Measurements from ENCODE around the gene NDUFA3. TPM values are rescaled to one million over a fixed set of nuclear protein-coding genes. Genes with fewer than 3 reads are reported as not detected.

NDUFA3 gene
- total and polyA plus RNA-seq, 2 of the 13 experiments (the other 11 are each of a cell fraction or from before 2014, with no cell fraction given), result 31.6 to 75.4 TPM

- TF ChIP-seq ZNF512B (CRISPR knock-in tag; IDR thresholded peaks at IDR 0.05; ENCODE audit: borderline replicate concordance), result no peak
- peak; percentile 86 for TF ChIP-seq TBX3 (IDR thresholded peaks at IDR 0.05; ENCODE audit: borderline replicate concordance)
- peak; percentile 93; the same call in 1 of the 2 replicates for TF ChIP-seq ZNF337 (CRISPR knock-in tag; IDR thresholded peaks at IDR 0.05; ENCODE audit: borderline replicate concordance, low read depth)
- peak; percentile 61; the same call in 1 of the 2 replicates for TF ChIP-seq ATF7-NPFF (CRISPR knock-in tag; IDR thresholded peaks at IDR 0.05; ENCODE audit: low read depth)
- no peak for TF ChIP-seq PBX2 (CRISPR knock-in tag; IDR thresholded peaks at IDR 0.05)
- no peak for TF ChIP-seq MED13 (CRISPR knock-in tag; IDR thresholded peaks at IDR 0.05)
- peak; percentile 82 for TF ChIP-seq DMAP1 (CRISPR knock-in tag; IDR thresholded peaks at IDR 0.05)
- no peak for TF ChIP-seq SOX6 (IDR thresholded peaks at IDR 0.05)
- peak; percentile 47; the same call in 1 of the 2 replicates for TF ChIP-seq SOX6 (CRISPR knock-in tag; IDR thresholded peaks at IDR 0.05)
- TF ChIP-seq ZFYVE20 (CRISPR knock-in tag; IDR thresholded peaks at IDR 0.05; ENCODE audit: borderline replicate concordance, low read depth), result no peak
- TF ChIP-seq ZFX (CRISPR knock-in tag; IDR thresholded peaks at IDR 0.05; ENCODE audit: low read depth), result peak; percentile 100
- peak; percentile 41; the same call in 1 of the 2 replicates for TF ChIP-seq BORCS8-MEF2B (CRISPR knock-in tag; IDR thresholded peaks at IDR 0.05)
- peak; percentile 92 for TF ChIP-seq ZNF574 (CRISPR knock-in tag; IDR thresholded peaks at IDR 0.05)
- TF ChIP-seq SAP130 (CRISPR knock-in tag; IDR thresholded peaks at IDR 0.05; ENCODE audit: low read depth), result peak; percentile 97
- TF ChIP-seq ZNF563 (CRISPR knock-in tag; IDR thresholded peaks at IDR 0.05), result peak; percentile 40; the same call in 1 of the 2 replicates
- TF ChIP-seq SKIL (CRISPR knock-in tag; IDR thresholded peaks at IDR 0.05; ENCODE audit: borderline replicate concordance), result no peak
- peak; percentile 66; the same call in 1 of the 2 replicates for TF ChIP-seq FIP1L1 (IDR thresholded peaks at IDR 0.05; ENCODE audit: borderline replicate concordance, insufficient read depth, low read depth, low read length)
- peak; percentile 94 for TF ChIP-seq NFYB (CRISPR knock-in tag; IDR thresholded peaks at IDR 0.05)
- no peak for TF ChIP-seq ZNF564 (CRISPR knock-in tag; IDR thresholded peaks at IDR 0.05)
Observed at GRCh38 chr19:54115109-54116063, 12.7 kb downstream of the NDUFA3 start, which contains the start of the genes PRPF31 and TFPT (continued).
